Left ventricle myocardium inferior (tissue), 1 donor: ENCODE data around the gene ALDH3A1. TPM values are rescaled to one million over a fixed set of nuclear protein-coding genes. Genes with fewer than 3 reads are reported as not detected.
A peak's percentile ranks its signal among the peaks of the same experiment; 100 is the strongest.

Source experiments
- DNase-seq: peaks from one replicate; pipeline ENCODE4 v3.0.0-alpha.2; 2020
- H3K27ac ChIP-seq: fragments of 200-600 bp; replicated peaks from 2 replicates; pipeline ENCODE4 v1.8.0; 2021
- H3K27me3 ChIP-seq: fragments of 200-600 bp; 2 replicates; pipeline ENCODE4 v1.8.0; 2021; ENCODE audit warnings: low read depth
- H3K36me3 ChIP-seq: fragments of 200-600 bp; 2 replicates; pipeline ENCODE4 v1.8.0; 2021
- H3K4me1 ChIP-seq: fragments of 200-600 bp; 2 replicates; pipeline ENCODE4 v1.8.0; 2021
- H3K4me3 ChIP-seq: fragments of 200-600 bp; 2 replicates; pipeline ENCODE4 v1.8.0; 2021; ENCODE audit warnings: mild to moderate bottlenecking, moderate library complexity
- H3K9me3 ChIP-seq: fragments of 200-600 bp; replicated peaks from 2 replicates; pipeline ENCODE4 v1.8.0; 2021
- CTCF ChIP-seq: fragments of 200-600 bp; IDR thresholded peaks from 2 replicates; pipeline ENCODE4 v1.8.0; 2021; ENCODE audit warnings: antibody characterized with exemption, mild to moderate bottlenecking, borderline replicate concordance
- intact Hi-C: fragments of 100-400 bp; cut with micrococcal nuclease; formaldehyde crosslinking; loops from one replicate; pipeline ENCODE4 v1.11.0; 2022
- total RNA-seq: library from RNA; stranded (reverse); fragmentation: NEBNext Ultra II Directional; extraction: Animal tissue kit (Norgen Biotek cat#: 25700); gene quantifications from one replicate; pipeline ENCODE4 v1.2.1, GENCODE V29; 2021
- donor health status: DM: no; HTN: yes; CAD: no; lungs with severe emphysema.

ALDH3A1 gene
- total RNA-seq, 1 donor from 2014 or later = not detected

- no peak for DNase-seq
- peak overlapping the region; percentile 94 for H3K27ac ChIP-seq
These were observed 18.2 kb downstream of the ALDH3A1 start for GRCh38 chr17:19729900-19730299.

GRCh38 chr17:19728084-19728495, 20.0 kb downstream of the ALDH3A1 start:
- H3K4me3 ChIP-seq = no peak overlapping the region
- H3K27ac ChIP-seq = peak overlapping the region; percentile 94
- DNase-seq = peak; percentile 88
- H3K36me3 ChIP-seq = no peaks in the 10 kb centered on the region
- H3K27me3 ChIP-seq = no peaks in the 10 kb centered on the region
- peaks cover 40% of the 10 kb centered on the region for H3K4me1 ChIP-seq
- no peaks in the 10 kb centered on the region for H3K9me3 ChIP-seq
- no peak for TF ChIP-seq CTCF
- intact Hi-C loops = no loop called here

More at GRCh38 chr17:19729900-19730299, 18.2 kb downstream of the ALDH3A1 start:
- Histone ChIP-seq H3K9me3 (no peaks in the 10 kb centered on the region), H3K36me3 (no peaks in the 10 kb centered on the region), H3K27me3 (no peaks in the 10 kb centered on the region), H3K4me1 (peaks cover 32% of the 10 kb centered on the region), H3K4me3 (no peak overlapping the region)
- intact Hi-C loops = no loop called here
- no peak for TF ChIP-seq CTCF

GRCh38 chr17:19727501-19728078, 20.5 kb downstream of the ALDH3A1 start:
- Histone ChIP-seq H3K27ac (peak overlapping the region; percentile 94), H3K4me1 (peaks cover 44% of the 10 kb centered on the region), H3K4me3 (no peak overlapping the region), H3K27me3 (no peaks in the 10 kb centered on the region), H3K36me3 (no peaks in the 10 kb centered on the region), H3K9me3 (no peaks in the 10 kb centered on the region)
- DNase-seq = peak; percentile 60
- no peak for TF ChIP-seq CTCF
- intact Hi-C loops = no loop called here

GRCh38 chr17:19726631-19727376, 21.3 kb downstream of the ALDH3A1 start:
- no peaks in the 10 kb centered on the region for H3K36me3 ChIP-seq
- H3K4me1 ChIP-seq = peaks cover 44% of the 10 kb centered on the region
- H3K27me3 ChIP-seq = no peaks in the 10 kb centered on the region
- H3K4me3 ChIP-seq = no peak overlapping the region
- TF ChIP-seq CTCF = no peak
- H3K27ac ChIP-seq = peak overlapping the region; percentile 94
- H3K9me3 ChIP-seq = no peaks in the 10 kb centered on the region
- intact Hi-C loops = no loop called here
- no peak for DNase-seq

GRCh38 chr17:19725486-19725885, 22.6 kb downstream of the ALDH3A1 start:
- no peaks in the 10 kb centered on the region for H3K36me3 ChIP-seq
- no peak for DNase-seq
- TF ChIP-seq CTCF = no peak
- intact Hi-C loops = no loop called here
- H3K4me1 ChIP-seq = peaks cover 49% of the 10 kb centered on the region
- H3K4me3 ChIP-seq = no peak overlapping the region
- H3K27ac ChIP-seq = peak overlapping the region; percentile 94
- no peaks in the 10 kb centered on the region for H3K9me3 ChIP-seq
- H3K27me3 ChIP-seq = no peaks in the 10 kb centered on the region
